GM21619 (cell line): ENCODE measurements around the gene TTLL1.
"Not testable (repeated sequence)": the region's sequence is repeated elsewhere in the genome, so short reads cannot be mapped to it uniquely, and the experiment has no call there.

Experiments
- ATAC-seq: cut with Tn5 transposase; IDR thresholded peaks from one replicate; pipeline ENCODE4 v1.9.1; 2021; ENCODE audit not compliant: unreplicated experiment

Gene TTLL1

GRCh38 chr22:42995654-42996053, 93.5 kb downstream of the TTLL1 start:
- ATAC-seq, result not testable (repeated sequence)

- ATAC-seq, result no peak
Measured at GRCh38 chr22:42994917-42995562, 94.2 kb downstream of the TTLL1 start.

DNA sequence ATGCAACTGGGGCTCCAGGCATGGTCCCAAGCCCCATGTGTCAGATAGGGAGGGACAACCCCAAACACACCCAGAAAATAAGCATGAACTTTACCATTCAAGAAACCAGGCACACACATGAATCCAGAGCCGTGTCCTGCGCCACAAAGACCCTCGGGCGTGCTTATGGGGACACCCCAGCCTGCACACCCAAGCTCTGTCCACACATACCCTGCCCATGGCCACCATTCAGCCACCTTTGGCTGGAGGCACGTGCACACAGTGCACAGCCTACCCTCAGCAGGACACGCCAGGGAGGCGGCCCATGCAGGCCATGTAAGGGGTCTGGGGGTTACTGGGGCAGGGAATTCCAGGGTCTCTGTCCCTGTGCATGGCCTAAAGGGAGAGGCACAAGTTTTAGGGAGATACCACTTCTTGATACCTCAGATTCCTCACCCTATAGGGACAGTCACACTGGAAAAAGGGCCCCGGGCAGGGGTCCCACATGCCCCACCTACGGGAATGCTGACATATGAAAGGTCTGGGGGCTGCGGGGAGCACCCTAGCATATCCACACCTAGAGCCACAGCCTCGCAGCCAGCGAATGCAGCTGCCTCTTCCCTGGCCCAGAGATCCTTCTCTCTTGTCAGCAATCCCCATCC, 94.8 kb downstream of the TTLL1 start:
- no peak for ATAC-seq

DNA sequence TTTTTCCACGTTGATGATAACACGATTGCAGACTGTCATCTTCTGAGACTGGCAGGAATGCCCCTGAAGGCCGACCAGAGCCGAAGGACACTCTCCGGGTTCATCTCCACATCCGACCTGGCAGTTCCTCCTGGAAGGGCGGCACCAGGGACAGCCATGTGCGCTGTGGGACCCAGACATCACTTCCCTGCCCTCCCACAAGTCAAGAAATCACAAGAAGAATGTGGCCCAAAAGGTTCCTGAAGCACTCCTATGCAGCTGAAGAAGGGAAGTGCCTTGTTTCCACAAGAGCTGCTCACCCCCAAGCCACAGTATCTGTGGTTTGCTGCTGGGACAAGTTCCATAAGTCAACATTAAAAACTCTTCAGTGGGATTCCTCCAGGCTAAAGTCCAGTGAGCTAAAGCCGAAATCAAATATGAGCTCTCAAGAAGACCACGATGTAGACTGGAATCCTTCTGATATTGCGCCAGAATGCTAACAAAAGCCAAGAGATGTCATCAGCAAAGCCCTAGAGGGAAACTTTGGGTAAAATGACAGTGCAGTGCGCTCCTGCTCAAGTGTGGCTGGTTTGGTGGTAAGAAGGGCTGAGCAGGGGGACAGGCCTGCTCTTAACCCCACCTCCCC, 95.4 kb downstream of the TTLL1 start:
- no peak for ATAC-seq

DNA sequence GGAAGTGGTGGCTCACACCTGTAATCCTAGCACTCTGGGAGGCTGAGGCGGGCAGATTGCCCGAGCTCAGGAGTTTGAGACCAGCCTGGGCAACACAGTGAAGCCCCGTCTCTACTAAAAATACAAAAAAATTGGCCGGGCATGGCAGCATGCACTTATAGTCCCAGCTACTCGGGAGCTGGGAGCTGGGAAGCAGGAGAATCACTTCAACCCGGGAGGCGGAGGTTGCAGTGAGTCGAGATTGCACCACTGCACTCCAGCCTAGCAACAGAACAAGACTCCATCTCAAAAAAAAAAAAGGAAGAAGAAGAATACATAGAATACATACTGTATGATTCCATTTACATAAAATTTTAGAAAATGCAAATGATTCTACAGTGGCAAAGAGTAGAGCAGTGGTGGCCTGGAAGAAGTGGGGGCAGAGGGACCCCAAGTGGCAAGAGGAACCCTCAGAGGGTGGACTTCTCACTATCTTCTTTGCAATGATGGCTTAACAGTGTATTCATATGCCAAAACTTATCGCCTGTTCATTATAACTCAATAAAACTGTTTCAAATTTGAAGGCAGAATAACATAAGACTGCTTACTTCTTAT, 96.2 kb downstream of the TTLL1 start:
- ATAC-seq, result no peak

GRCh38 chr22:42992092-42992491, 97.1 kb downstream of the TTLL1 start:
- ATAC-seq, result no peak

- ATAC-seq, result no peak
Measured at GRCh38 chr22:42991010-42991651, 98.1 kb downstream of the TTLL1 start.

- no peak for ATAC-seq
Measured at GRCh38 chr22:42990131-42990838, 98.9 kb downstream of the TTLL1 start.
